Hematopoietic multipotent progenitor cell (in vitro differentiated cells): Measurements from ENCODE around the gene FOS. TPM values are rescaled to one million over a fixed set of nuclear protein-coding genes. Genes with fewer than 3 reads are reported as not detected.

ENCODE experiments used
- DNase-seq, 3 donors: peaks; one replicate each; pipeline ENCODE4 v3.0.0-alpha.2; 2011 to 2015; ENCODE audit warnings: low read depth in 2 of 3, low spot score in 2 of 3
- small RNA-seq: library from RNA; depleted of rRNA; stranded (forward); fragments of <200 nt; gene quantifications from one replicate; pipeline ENCODE3, GENCODE V24; 2012
- total RNA-seq: library from RNA; depleted of rRNA; stranded (reverse); fragments of >200 nt; gene quantifications from one replicate; pipeline ENCODE4 v1.2.3, GENCODE V29; 2012

Gene FOS
- total RNA-seq, 1 donor = 2,036 TPM

GRCh38 chr14:75311356-75311755, 32.7 kb downstream of the FOS start:
- no peak for DNase-seq

- no peak for DNase-seq
These were observed 33.7 kb downstream of the FOS start for GRCh38 chr14:75312341-75312740.

DNA sequence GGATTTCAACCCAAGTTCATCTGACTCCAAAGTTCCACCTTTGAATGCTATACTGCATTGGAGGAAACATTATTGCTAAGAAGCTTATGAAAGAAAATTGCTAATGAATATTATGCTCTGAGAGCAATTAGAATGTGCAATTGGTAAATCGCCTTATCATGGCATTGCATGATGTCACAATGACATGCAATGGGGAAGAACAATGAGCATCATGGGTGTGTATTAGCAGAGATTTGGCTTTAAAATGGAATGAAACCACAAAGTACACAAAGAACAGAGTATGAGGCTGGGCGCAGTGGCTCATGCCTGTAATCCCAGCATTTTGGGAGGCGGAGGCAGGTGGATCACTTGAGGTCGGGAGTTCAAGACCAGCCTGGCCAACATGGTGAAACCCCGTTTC, 34.7 kb downstream of the FOS start:
- peak in 1 of 3 donors; percentile 18 for DNase-seq

DNA sequence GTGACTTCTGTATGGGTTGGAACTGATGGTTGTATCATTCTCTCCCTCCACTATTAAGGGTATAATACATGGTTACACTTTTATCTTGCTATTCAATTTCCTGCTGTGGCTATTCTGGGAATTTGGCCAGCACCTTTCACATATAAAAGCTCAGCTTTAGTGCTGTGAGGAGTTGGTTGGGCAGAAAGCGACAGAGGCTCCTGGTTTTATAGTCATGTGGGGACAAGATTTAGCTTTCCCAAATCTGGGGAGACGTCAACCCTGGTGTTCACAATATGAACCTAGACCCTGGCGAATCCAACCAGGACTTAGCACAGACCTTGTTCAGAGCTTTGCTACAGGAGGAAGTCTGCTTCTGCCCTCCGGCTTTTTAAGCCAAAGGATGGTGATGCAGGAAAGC, 36.5 kb downstream of the FOS start:
- peak in 1 of 3 donors; percentile 50 for DNase-seq

DNA sequence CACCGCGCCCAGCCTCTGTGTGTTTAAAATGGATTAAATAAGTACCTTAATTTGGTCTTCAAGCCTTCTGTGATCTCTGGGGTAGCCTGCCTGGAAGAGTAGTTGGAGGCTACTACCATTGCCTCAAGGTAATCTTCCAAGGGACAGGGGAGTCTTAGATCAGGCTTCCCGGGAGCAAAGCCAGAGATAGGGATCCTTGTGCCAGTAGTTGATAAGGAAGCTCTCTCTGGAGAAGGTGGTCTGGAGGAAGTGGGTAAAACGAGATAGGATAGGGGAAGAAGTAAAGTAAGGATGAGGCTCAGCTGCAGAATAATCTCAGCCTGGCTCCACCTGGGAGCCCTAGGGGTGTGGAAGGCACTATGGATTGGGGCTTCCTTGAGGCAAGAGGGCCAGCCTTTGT, 38.5 kb downstream of the FOS start:
- no peak for DNase-seq

DNA sequence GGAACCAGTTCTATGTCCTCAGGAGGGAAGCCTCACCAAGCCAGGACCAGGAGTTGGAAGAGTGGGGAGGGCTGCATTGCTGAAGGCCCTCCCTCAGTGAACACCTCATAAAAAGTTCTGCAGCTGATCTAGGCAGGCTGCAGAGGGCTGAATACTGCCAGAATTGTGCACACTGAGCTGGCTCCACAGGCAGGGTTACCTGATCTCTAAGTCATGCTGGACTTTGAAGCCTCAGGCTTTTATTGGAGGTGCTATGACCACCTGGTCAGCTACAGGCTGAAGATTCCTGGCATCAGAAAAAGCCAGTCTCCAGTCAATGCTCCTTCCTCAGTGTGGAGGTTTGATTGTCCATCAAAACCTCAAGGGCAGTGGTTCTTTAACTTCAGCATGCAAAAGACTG, 39.7 kb downstream of the FOS start:
- DNase-seq = no peak

DNA sequence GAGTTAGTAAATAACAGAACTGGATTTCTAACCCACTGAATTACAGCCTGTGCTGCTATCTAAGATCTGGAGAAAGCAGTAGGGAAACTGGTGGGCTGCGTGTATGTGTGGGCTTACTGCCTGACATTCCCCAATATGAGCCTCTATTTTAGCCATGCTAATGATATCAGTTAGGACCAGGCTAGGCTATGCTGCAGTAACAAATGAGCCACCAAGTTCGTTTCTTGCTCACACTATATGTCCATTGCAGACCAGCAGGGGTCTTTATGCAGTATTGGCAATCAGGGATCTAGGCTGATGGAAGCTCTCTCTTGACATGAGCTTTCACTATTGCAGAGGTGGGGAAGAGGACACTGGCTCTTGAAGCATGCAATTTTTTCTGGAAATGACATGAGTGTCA, 40.4 kb downstream of the FOS start:
- DNase-seq = no peak

GRCh38 chr14:75320196-75320595, 41.6 kb downstream of the FOS start:
- DNase-seq = no peak

DNA sequence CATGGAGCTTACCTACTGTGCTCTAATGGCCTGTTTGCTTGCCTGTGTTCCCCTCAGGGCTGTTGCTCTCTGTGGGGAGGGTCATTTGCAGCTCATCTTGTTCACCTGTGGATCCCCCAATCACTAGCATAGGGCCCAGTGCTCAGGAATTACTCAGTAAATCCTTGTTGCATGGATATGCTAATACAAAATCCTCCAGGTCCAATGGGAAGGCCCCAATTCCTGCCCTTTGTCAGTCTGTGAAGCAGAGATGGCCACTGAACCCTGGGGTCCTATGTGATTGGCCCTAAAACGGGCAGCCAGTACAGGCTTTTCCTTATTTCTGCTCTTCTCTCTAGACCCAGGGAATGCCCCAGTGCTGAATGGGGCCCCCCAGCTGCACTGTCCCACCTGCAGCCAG, 44.1 kb downstream of the FOS start:
- DNase-seq = no peak

- no peak for DNase-seq
These were observed 44.9 kb downstream of the FOS start for GRCh38 chr14:75323571-75323970.

DNA sequence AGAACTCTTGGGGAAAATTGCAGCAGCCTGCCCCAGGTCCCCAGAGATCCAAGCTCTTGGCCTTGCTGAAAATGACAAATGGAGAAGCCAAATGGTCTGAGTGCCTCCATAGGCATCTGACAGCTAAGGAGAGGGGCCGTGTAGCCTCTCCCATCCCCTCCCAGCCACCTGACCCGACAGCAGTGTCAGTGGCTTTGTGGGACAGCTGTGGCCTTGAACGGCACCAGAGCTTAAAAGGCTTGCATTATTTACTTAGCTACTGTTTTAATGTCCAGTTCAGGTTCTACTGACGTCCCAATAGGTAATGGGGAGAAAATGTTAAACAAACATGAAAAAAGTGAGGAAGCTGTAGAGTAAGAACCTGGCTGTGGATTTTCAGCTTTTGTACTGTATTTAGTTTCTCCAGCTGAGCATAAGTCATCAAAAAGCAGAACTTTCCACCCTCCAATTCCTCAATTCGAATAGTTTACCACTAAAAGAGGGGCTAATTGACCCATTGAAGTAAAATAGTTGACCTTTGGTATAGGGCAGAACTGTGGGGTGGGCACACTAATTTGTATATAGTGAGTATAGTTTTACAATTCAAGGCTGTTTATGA, 50.0 kb downstream of the FOS start:
- no peak for DNase-seq

GRCh38 chr14:75329369-75329768, 50.7 kb downstream of the FOS start:
- no peak for DNase-seq

GRCh38 chr14:75331471-75331870, 52.8 kb downstream of the FOS start:
- peak in 1 of 3 donors; percentile 28 for DNase-seq

Small RNA genes lying within 50 kb of the gene (small RNA-seq; reads per million reads assigned to genes)
- gene RF00004 = not detected

Other genes starting within 250 kb of the FOS start
- 16.2 TPM for gene MLH3, start 227.4 kb upstream of the FOS start, total RNA-seq
- 5.1 TPM for gene ACYP1, start 214.8 kb upstream of the FOS start, total RNA-seq
- gene ZC2HC1C, start 209.2 kb upstream of the FOS start, total RNA-seq = 0.54 TPM
- 71.1 TPM for gene NEK9, start 151.8 kb upstream of the FOS start, total RNA-seq
- gene TMED10, start 102.2 kb upstream of the FOS start, total RNA-seq = 281 TPM
- gene JDP2, start 149.2 kb downstream of the FOS start, total RNA-seq = 7.5 TPM
- gene BATF, start 243.6 kb downstream of the FOS start, total RNA-seq = 24.2 TPM